Measurements from ENCODE around the gene BCL2.

BCL2 gene

DNA sequence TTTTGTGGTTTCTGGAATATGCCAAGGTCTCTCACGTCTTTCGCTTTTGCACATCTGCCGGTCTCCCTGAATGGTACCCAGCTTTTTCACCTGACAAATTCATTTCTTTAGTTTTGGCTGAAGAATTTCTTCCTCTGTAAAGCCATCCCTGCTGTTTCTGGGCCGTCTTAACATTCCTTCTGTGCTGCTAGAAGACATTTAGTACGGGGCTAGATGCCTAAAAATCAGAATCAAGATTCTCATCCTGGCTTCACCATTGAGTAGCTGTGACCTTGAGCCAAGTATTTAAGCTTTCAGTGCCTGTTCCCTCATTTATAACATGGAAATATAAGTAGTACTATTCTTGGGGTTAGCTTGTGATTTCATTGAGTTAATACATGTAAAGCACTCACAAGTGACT lies 6.4 kb upstream of the BCL2 start:
- no peak for DNase-seq (ENCODE audit: low read depth)

GRCh38 chr18:63325086-63325686 lies 5.6 kb upstream of the BCL2 start:
- DNase-seq (ENCODE audit: low read depth), result no peak

DNA sequence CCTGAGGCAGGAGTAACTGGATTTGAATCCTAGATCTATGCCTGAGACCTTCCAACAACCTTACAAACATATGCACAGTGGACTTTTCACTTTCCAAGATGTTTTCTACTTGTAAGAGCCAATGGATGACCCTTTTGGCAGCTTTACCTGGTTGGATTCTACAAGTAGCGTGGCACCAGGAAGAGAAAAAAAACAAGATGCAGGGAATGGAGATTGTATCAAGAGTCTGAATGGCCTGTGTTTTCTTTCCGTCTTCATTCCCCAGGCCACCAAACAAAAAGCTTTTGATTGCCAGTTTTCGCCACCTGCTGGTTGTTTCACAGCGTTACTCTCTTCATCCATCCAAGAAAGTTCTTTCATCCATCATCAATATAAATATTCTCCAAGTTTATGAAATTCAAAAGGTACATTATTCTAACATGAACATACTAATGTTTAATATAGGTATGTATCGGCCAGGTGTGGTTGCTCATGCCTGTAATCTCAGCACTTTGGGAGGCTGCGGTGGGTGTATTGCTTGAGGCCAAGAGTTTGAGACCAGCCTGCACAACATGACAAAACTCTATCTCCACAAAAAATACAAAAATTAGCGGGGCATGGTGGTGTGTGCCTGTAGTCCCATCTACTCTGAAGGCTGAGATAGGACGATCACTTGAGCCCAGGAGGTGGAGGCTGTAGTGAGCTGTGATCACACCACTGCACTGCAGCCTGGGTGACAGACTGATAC lies 3.5 kb upstream of the BCL2 start:
- DNase-seq (ENCODE audit: low read depth), result no peak

- DNase-seq (ENCODE audit: low read depth), result no peak
Observed at GRCh38 chr18:63322206-63322605, 2.6 kb upstream of the BCL2 start.

DNA sequence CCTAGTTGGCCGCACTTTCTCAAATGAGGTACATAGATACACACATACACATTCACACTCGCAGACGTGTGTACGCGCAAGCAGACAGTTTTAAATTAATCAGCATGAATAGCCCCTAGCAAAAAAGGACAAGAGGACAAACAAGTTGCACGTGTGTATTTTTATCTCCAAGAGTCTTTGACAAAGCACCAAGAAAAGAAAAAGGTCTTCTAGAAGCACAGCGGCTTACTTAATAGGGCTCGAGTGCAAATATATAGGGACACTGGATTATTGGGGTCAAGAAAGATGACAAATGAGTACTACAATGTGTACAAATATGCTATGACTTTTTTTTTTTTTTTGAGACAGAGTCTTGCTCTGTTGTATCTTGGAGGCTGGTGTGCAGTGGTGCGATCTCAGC lies 1.7 kb upstream of the BCL2 start:
- DNase-seq (ENCODE audit: low read depth), result no peak

GRCh38 chr18:63320975-63321265 lies 1.4 kb upstream of the BCL2 start:
- no peak for DNase-seq (ENCODE audit: low read depth)

DNA sequence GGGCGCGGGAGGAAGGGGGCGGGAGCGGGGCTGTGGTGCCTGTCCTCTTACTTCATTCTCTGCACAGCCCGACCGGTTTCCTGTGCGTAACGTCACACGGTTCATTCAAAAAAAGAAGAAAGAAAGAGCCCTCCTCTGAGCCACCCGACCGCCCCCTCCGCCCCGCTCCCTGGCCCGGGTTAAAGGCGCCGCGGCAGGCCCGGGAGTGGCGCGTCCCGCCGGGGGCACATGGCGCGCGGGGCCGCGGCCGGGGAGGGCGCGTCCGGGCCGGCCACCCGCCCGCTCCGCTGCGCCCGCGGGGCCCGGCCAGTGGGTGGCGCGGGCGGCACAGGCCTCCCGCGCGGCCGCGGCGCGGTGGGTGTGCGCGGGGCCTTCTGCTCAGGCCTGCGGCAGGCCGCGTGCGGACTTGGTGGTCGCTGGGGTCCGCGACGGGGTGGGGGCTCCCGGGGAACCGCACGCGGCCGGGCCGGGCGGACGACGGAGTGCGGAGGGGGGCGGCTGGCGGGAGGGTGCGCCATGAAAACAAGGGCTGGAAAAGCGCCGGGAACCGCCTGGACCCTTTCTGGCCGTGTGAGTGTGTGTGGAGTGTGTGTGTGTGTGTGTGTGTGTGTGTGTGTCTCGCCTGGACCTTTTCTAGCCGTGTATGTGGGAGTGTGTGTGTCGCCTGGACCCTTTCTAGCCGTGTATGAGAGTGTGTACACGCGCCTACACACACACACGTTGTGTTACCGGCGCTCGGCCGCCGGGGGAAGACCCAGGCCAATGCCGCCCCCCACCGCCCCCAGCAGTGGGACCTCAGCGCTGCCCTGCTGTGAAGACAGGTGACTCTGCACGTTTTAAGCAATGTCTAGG lies 780 bp upstream of the BCL2 start:
- peak; percentile 78 for DNase-seq (ENCODE audit: low read depth)

- DNase-seq (ENCODE audit: low read depth), result no peak
Observed at GRCh38 chr18:63318889-63319382, 633 bp downstream of the BCL2 start.

GRCh38 chr18:63317982-63318888 lies 1.3 kb downstream of the BCL2 start:
- peak; percentile 62 for DNase-seq (ENCODE audit: low read depth)

DNA sequence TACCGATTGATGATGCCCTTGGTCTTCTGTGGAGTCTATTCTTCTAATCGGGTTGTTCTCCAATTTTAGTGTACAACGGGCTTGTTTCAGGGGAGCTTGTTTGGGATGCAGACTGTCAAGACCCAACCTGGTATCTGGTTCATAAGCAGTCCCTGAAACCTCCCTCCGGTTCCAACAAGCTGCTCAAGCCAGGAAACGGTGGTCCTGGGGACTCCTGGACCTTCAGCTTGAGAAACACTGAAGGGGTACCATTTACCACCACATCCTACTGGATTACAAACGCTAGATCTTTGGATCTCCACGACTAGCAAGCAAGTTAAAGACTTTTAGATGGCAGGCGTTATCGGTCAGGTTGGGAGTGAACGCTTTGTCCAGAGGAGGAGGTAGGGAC lies 2.0 kb downstream of the BCL2 start:
- no peak for DNase-seq (ENCODE audit: low read depth)

DNA sequence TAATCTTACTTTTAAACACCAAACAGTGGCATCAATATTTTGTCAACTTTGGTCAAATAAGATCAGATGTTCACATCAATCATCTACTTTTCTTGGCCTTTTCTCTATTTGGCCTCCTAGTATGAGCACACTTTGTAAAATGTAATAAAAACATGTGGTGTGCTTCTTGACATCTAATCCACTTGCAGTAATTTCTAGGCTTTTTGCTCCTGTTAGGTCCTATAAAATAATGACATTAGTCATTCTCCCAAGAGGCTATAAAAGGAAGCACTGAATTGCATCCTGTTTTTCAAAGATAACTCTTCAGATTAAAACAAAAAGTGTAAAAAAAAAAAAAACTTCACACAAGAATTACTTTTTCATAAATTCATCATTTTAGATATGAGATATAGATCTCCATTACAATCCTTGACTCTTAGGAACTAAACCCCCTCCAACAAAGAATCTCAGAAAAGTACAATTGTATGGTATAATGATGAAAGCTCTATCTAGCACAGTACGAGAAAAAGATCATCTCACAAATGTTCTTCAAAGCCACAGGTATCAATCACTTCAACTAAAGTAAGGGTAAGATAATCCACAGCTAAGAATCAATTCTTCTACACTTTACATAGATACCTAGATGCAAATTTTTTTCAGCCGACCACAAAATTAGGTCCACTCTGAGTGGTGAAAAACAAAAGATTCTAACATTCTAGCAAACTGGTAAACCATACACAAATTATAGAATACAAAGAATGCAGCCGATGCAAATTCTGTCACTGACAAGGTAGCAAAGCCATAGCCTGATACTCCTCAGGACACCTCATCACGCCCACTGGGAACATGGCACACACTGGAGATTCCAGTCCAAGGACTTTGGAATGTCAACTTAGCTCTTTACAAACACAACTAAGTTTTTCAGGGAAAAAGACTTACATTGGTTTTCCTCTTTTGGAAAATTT lies 2.7 kb downstream of the BCL2 start:
- DNase-seq (ENCODE audit: low read depth), result no peak

- no peak for DNase-seq (ENCODE audit: low read depth)
Observed at GRCh38 chr18:63315876-63316275, 3.7 kb downstream of the BCL2 start.

DNA sequence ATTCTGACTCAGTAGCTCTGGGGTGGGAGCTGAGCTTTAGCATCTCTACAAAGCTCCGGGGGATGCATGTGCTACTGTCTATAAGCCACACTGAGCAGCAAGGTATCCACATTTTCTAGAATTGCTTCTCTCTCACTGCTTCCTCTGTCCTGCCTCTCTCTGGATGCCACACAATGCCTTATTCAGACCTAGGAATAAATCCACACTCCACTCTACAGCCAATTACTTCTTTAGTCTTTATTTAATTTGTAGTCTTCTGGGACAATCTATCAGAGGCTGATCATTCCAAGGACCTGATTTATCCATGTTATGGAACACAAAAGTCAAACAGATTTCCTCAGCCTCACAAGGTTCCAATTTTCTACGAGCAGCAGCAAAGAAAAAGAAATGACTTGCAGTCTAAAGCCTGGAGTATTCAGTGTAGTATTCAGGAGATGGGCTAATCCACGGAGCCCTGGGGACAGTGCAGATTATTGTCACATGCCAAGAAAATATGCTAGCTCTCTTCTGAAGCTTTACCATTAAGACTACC lies 4.4 kb downstream of the BCL2 start:
- DNase-seq (ENCODE audit: low read depth), result no peak

DNA sequence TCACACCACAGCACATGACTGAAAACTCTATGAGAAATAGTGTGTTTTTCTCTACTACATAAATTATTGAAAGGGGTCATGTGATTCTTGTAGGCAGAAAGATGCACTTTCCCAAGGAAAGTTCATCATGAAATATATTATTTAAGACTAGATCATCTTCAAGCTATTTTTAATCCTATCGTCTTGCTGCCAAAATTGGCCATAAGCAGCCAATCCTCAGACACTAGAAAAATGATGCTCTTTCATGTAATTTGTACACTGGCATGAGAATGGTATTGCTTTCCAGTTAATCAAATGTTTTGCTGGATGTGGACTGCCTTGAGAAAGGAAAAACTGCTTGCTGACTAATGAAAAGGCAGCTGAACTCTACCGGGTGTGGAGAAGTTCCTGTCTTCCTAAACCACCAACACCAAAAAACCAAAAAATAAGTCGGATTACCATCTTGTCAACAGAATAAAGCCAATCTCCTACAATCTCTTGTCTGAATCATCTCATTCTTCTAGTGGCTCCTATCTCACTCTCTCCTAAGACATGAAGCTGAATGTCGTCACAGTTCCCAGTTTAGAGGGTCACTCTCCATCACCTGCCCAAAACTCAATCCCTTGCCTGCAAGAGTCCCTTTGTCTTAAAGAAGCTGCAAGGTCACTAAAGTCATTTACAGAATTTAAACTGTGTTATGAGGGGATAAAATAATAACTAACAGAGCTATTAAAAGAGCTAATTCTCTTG lies 5.3 kb downstream of the BCL2 start:
- DNase-seq (ENCODE audit: low read depth), result no peak

DNA sequence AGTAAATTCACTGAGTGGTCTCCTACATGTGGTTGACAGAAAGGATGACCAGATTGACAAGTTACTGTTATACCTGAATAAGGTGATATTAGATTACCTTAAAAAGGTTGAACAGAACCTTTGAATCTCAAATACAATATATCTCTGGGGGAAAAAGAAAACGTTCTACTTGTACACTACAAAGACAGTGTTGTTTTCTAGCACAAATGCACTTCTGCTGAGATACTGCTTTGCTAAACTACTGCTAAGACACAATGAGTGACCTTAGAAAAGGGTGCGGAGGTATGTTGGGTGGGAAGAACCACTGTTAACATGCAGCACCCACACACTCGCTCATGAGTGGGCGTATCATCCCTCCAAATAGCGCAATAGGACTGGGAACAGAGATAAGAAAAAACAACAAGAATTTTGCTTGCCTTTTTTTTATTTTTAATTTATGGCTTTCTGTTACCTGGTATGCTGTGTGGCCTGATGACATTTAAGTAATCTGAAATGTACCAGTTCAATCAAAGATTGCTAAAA lies 6.1 kb downstream of the BCL2 start:
- no peak for DNase-seq (ENCODE audit: low read depth)

GRCh38 chr18:63312737-63313395 lies 6.7 kb downstream of the BCL2 start:
- no peak for DNase-seq (ENCODE audit: low read depth)

DNA sequence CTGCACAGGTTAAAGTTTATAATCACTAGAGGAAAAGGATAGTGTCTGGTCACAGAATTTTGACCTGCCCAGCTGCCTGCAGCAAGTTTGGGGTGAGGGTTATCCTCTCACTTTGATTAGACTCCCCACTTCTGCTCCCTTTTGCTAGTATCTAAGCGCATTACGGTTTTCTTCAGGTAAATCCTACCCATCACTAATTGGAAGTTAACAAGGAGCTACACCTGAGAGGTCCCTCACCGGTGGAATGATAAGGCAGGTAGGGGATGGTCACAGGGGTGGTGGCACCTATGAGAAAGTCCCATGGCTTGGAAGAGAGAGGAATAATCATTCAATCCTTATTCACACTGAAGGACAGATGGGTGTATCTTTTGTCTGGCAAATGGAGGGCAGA lies 7.6 kb downstream of the BCL2 start:
- DNase-seq (ENCODE audit: low read depth), result no peak

DNA sequence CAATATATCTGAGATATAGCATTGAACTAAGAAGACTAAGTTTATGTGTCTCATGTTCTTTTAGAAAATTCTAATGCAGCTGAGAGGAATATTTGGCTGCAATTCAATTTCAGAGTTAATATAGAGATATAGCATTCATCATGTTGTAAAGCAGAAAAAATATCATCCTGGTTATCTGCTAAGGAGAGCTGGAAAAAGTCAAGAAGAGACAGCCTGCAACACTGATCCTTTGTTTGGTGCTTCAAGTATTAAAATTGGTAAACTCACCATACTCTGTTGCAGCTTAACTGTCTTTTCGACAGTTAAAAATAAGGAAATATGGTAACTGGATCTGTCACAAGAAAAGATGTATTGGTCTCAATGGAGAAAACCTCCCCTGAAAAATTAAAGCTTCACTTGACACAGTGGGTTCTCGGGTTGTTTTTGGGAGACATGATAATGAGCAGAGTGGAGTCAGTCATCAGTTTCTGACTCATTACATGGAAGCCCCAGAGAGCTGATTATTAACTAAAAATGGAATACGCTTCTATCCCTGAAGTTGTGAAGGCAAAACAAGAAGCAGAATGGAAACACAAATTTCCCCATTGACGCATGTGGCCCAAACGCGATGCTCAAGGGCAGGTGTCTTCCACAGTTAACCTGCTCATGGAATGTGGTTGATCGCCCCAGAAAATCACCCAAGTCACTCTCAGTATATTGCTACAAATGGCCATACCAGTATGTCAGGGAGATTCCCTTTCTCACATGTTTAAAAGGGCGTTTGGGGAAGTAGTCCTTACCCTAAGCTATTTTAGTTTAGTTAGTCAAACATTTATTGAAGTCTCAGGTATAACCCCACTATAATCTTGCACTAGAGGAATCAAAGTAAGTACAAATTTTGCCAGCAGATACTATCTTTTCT lies 8.2 kb downstream of the BCL2 start:
- DNase-seq (ENCODE audit: low read depth), result no peak
